Ishikawa (cell line): ENCODE measurements around the gene C14orf180.

Source experiments
- CEBPB ChIP-seq: IDR thresholded peaks from 2 replicates; pipeline ENCODE4 v1.6.1; 2012
- TAF1 ChIP-seq: IDR thresholded peaks from 2 replicates; pipeline ENCODE4 v1.6.1; 2012; ENCODE audit warnings: low read depth, mild to moderate bottlenecking
- TCF12 ChIP-seq: IDR thresholded peaks from 2 replicates; pipeline ENCODE4 v1.6.1; 2012; ENCODE audit warnings: low read depth
- TEAD4 ChIP-seq: IDR thresholded peaks from 2 replicates; pipeline ENCODE4 v1.6.1; 2012
- USF1 ChIP-seq: IDR thresholded peaks from 2 replicates; pipeline ENCODE4 v1.6.1; 2012
- YY1 ChIP-seq: IDR thresholded peaks from 2 replicates; pipeline ENCODE4 v1.6.1; 2012; ENCODE audit warnings: low read depth

GRCh38 chr14:104599446-104599845 lies 19.9 kb downstream of the C14orf180 start:
- TF ChIP-seq TEAD4 (no peak), CEBPB (no peak), USF1 (no peak), YY1 (no peak), TCF12 (no peak), TAF1 (no peak)
